Common myeloid progenitor, CD34-positive (primary cell): ENCODE results near the gene CCNC.

Source experiments
- CTCF ChIA-PET: fragments of 350-600 bp; sonication (Branson Sonifier 250); formaldehyde crosslinking; loops from one replicate; lab custom pipeline; 2021; ENCODE audit warnings: antibody characterized with exemption; lab: Charles Lee
- POLR2A ChIA-PET: fragments of 350-600 bp; sonication (Branson Sonifier 250); formaldehyde crosslinking; loops from one replicate; lab custom pipeline; 2021; ENCODE audit warnings: antibody characterized with exemption; lab: Charles Lee
- DNase-seq, 3 donors: peaks; one replicate each; pipeline versions ENCODE4 v3.0.0 to v3.0.0-alpha.2; 2013
- H3K27ac ChIP-seq, 2 experiments: 1 replicate in 1 of 2; 2 replicates in 1 of 2; pipeline ENCODE4 v1.7.0; 2013; ENCODE audit warnings: inconsistent platforms in 2 of 2, low read length in 2 of 2, mild to moderate bottlenecking in 2 of 2, low read depth in 1 of 2, moderate library complexity in 1 of 2; ENCODE audit not compliant: severe bottlenecking in 2 of 2, insufficient read depth in 1 of 2, poor library complexity in 1 of 2
- H3K27me3 ChIP-seq, 5 experiments: replicated peaks in 2 of 5; 1 replicate in 3 of 5; 2 replicates in 2 of 5; pipeline versions ENCODE4 v1.6.1 to v1.7.0; 2013; ENCODE audit warnings: low read length in 4 of 5, mild to moderate bottlenecking in 2 of 5, moderate library complexity in 2 of 5, inconsistent platforms in 1 of 5; ENCODE audit not compliant: insufficient read depth in 5 of 5, control insufficient read depth in 4 of 5
- H3K36me3 ChIP-seq, 4 experiments: 1 replicate in 2 of 4; 2 replicates in 2 of 4; pipeline versions ENCODE4 v1.6.1 to v1.7.0; 2013; ENCODE audit warnings: low read length in 3 of 4, control low read depth in 1 of 4, mild to moderate bottlenecking in 1 of 4; ENCODE audit not compliant: control insufficient read depth in 4 of 4, insufficient read depth in 4 of 4
- H3K4me1 ChIP-seq, 4 experiments: 1 replicate in 3 of 4; 2 replicates in 1 of 4; pipeline versions ENCODE4 v1.6.1 to v1.7.1; 2013; ENCODE audit warnings: low read length in 3 of 4, mild to moderate bottlenecking in 3 of 4, control low read depth in 1 of 4, inconsistent platforms in 1 of 4, moderate library complexity in 1 of 4; ENCODE audit not compliant: control insufficient read depth in 4 of 4, insufficient read depth in 4 of 4; ENCODE audit errors: control extremely low read depth in 1 of 4
- H3K4me3 ChIP-seq, 7 experiments: 1 replicate in 4 of 7; 2 replicates in 3 of 7; pipeline versions ENCODE4 v1.5.1 to v1.7.0; 2013; ENCODE audit warnings: mild to moderate bottlenecking in 7 of 7, low read length in 6 of 7, moderate library complexity in 6 of 7, inconsistent platforms in 2 of 7, low read depth in 2 of 7, control low read depth in 1 of 7; ENCODE audit not compliant: insufficient read depth in 4 of 7, control insufficient read depth in 1 of 7; ENCODE audit errors: extremely low read depth in 1 of 7
- H3K9me3 ChIP-seq, 5 experiments: 1 replicate in 4 of 5; 2 replicates in 1 of 5; pipeline versions ENCODE4 v1.6.1 to v1.7.1; 2013; ENCODE audit warnings: low read length in 4 of 5, mild to moderate bottlenecking in 2 of 5, inconsistent platforms in 1 of 5, low read depth in 1 of 5, moderate library complexity in 1 of 5; ENCODE audit not compliant: control insufficient read depth in 4 of 5, insufficient read depth in 2 of 5; ENCODE audit errors: control extremely low read depth in 1 of 5
- WGBS: methylation state at CpG from one replicate; pipeline ENCODE4 v1.1.5; 2013; ENCODE audit not compliant: insufficient coverage; 5-methylcytosine and 5-hydroxymethylcytosine counted together

CCNC gene

GRCh38 chr6:99612551-99613408, 44.3 kb upstream of the CCNC start:
- H3K36me3 ChIP-seq = no peaks in the 10 kb centered on the region
- DNase-seq = peak in 1 of 3 donors; percentile 24
- no peak overlapping the region for H3K27ac ChIP-seq
- H3K9me3 ChIP-seq = peaks cover 0 to 4% (median 1%) of the 10 kb centered on the region in 5 experiments
- WGBS = 9% methylated on average over 48 of the region's 56 CpGs
- POLR2A ChIA-PET = no interaction called here
- peaks cover 10 to 35% (median 26%) of the 10 kb centered on the region in 4 experiments for H3K4me1 ChIP-seq
- H3K4me3 ChIP-seq = peak overlapping the region in 5 of 7 experiments; percentile 33 to 66 (median 56)
- H3K27me3 ChIP-seq = peaks cover 50 to 100% (median 64%) of the 10 kb centered on the region in 5 experiments
- CTCF ChIA-PET = interaction anchor here (1.0 to 4.0 kb wide), 7 partner anchors 11 to 91 kb away, joined by 3 to 23 read pairs (median 4); no protein-coding TSS in a partner anchor

GRCh38 chr6:99611148-99611547, 42.7 kb upstream of the CCNC start:
- Histone ChIP-seq H3K4me3 (no peak overlapping the region), H3K27me3 (peaks cover 53 to 100% (median 62%) of the 10 kb centered on the region in 5 experiments), H3K4me1 (peaks cover 10 to 35% (median 26%) of the 10 kb centered on the region in 4 experiments), H3K27ac (no peak overlapping the region), H3K9me3 (peaks cover 0 to 2% (median 0%) of the 10 kb centered on the region in 5 experiments), H3K36me3 (no peaks in the 10 kb centered on the region)
- WGBS = no CpG with 5 or more reads among the region's 3 CpGs
- DNase-seq = peak; percentile 80 to 94 (median 93)
- POLR2A ChIA-PET = no interaction called here
- CTCF ChIA-PET = interaction anchor here (0.7 to 4.0 kb wide), 8 partner anchors 9 to 844 kb away, joined by 3 to 23 read pairs (median 5); no protein-coding TSS in a partner anchor

- H3K27ac ChIP-seq = no peak overlapping the region
- peak in 1 of 3 donors; percentile 8 for DNase-seq
- POLR2A ChIA-PET = no interaction called here
- H3K9me3 ChIP-seq = peaks cover 0 to 2% (median 0%) of the 10 kb centered on the region in 5 experiments
- WGBS = 43% methylated on average over 1 of the region's 2 CpGs
- no peak overlapping the region for H3K4me3 ChIP-seq
- H3K27me3 ChIP-seq = peaks cover 42 to 100% (median 63%) of the 10 kb centered on the region in 5 experiments
- CTCF ChIA-PET = interaction anchor here (1.1 to 4.0 kb wide), 4 partner anchors 8 to 21 kb away, joined by 4 to 15 read pairs (median 8); no protein-coding TSS in a partner anchor
- H3K4me1 ChIP-seq = peaks cover 10 to 35% (median 26%) of the 10 kb centered on the region in 4 experiments
- H3K36me3 ChIP-seq = no peaks in the 10 kb centered on the region
Observed at GRCh38 chr6:99609905-99610489, 41.5 kb upstream of the CCNC start.

DNA sequence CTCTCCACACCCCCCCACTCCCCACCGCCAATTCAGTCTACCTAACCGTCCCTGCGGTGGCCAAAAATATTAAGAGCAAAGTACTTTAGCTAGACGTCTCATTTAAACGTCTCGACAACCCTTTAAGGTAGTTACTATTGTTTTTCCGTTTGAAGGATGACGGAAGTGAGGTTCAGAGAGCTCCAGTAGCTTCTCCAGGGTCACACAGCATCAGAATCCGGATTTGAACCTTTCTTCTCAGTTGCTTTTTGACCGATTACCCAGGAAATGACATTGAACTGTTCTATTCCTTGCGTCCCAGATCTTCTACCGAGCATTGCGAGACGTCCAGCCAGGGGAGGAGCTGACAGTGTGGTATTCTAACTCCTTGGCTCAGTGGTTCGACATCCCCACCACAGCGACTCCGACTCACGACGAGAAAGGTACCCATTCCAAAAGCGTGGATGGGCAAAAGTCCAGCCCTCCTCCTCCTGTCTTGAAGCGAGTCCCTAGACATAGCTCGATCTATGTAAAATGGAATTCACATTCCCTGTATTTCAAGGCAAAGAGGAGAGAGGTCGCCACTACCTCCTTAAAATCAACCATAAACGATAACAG, 40.5 kb upstream of the CCNC start:
- Histone ChIP-seq H3K4me1 (peaks cover 10 to 30% (median 20%) of the 10 kb centered on the region in 4 experiments), H3K9me3 (peaks cover 0 to 2% (median 0%) of the 10 kb centered on the region in 5 experiments), H3K36me3 (no peaks in the 10 kb centered on the region), H3K27me3 (peaks cover 40 to 100% (median 65%) of the 10 kb centered on the region in 5 experiments), H3K4me3 (no peak overlapping the region), H3K27ac (no peak overlapping the region)
- WGBS = 6% methylated on average over 19 of the region's 24 CpGs
- no peak for DNase-seq
- ChIA-PET POLR2A (no interaction called here), CTCF (interaction anchor here (0.8 to 4.0 kb wide), 3 partner anchors 20 to 848 kb away, joined by 3 to 15 read pairs (median 4); no protein-coding TSS in a partner anchor)

DNA sequence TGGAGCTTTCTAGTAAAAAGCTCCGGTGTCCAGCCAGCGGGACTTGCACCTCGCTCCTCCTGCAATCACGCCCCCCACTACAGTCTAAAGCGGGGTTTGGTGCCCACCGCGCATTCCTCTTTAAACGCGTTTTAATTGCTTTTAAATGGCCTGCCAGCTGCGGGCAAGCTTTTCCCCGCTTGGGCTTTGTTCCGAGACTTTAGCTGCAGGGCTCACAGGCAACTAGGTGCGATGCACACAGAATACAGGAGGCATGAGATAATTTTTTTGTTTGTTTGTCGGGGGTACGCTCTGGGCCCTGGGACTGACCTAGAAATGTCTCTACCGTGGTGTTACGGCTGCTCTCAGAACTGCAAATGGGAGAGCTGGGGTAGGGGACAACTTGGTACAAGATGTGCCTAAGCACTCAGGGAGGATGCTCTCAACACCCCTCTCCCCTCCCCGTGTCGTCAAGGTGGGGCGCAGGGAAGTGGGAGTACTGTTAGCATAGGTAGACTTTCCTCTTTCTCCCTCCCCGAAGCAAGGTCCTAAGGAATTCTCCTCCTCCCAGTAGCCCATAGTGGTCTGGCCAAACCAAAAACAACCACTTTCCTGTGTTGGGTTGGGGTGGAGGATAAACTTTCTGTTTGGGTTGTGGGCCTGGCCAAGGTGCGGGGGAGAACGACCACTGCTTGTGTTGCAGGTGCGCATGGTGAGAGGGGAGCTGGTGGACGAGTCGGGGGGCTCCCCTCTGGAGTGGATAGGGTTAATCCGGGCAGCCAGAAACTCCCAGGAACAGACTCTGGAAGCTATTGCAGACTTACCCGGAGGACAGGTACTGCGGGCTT, 39.8 kb upstream of the CCNC start:
- peaks cover 0 to 2% (median 0%) of the 10 kb centered on the region in 5 experiments for H3K9me3 ChIP-seq
- POLR2A ChIA-PET = no interaction called here
- no peak overlapping the region for H3K4me3 ChIP-seq
- CTCF ChIA-PET = interaction anchor here (0.7 to 4.0 kb wide), 5 partner anchors 9 to 848 kb away, joined by 3 to 15 read pairs (median 4); no protein-coding TSS in a partner anchor
- no peaks in the 10 kb centered on the region for H3K36me3 ChIP-seq
- peaks cover 10 to 31% (median 20%) of the 10 kb centered on the region in 4 experiments for H3K4me1 ChIP-seq
- peak in 1 of 3 donors; percentile 11 for DNase-seq
- peaks cover 40 to 100% (median 71%) of the 10 kb centered on the region in 5 experiments for H3K27me3 ChIP-seq
- H3K27ac ChIP-seq = no peak overlapping the region
- 8% methylated on average over 13 of the region's 29 CpGs for WGBS

DNA sequence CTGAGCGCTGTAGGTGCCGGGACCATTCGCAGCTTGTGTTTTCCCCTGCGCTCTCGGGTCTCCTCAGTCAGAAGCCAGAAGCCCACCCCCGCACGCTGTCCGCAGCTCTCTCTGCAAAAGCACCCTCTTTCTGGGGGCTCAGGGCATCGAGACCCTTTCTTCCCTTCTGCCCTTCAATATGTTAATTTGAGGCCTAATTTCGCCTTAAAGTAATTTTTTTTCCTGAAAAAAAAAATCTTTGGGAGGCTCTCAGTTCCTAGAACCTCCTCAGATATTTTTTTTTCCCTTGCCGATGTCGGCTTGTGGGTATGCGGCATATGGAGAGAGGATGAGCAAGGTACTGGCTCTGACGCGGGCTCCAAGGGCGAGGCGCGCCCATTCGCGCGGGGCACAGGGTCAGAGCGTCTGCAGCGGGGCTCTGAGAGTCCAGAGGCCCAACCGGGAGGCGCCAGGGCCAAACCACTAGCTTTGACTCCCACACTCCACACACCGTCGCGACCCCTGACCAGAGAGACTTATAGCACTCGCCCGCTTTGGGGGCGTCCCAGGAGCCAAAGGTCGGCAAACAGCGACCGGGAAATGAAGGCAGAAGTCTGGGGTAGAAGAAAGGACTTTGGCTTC, 39.1 kb upstream of the CCNC start:
- H3K4me1 ChIP-seq = peaks cover 9 to 32% (median 19%) of the 10 kb centered on the region in 4 experiments
- H3K9me3 ChIP-seq = peaks cover 0 to 2% (median 0%) of the 10 kb centered on the region in 5 experiments
- no peaks in the 10 kb centered on the region for H3K36me3 ChIP-seq
- no peak overlapping the region for H3K27ac ChIP-seq
- ChIA-PET CTCF (interaction anchor here (0.7 to 4.0 kb wide), 4 partner anchors 9 to 34 kb away, joined by 3 to 15 read pairs (median 4); no protein-coding TSS in a partner anchor), POLR2A (no interaction called here)
- H3K4me3 ChIP-seq = no peak overlapping the region
- 9% methylated on average over 22 of the region's 34 CpGs for WGBS
- DNase-seq = no peak
- peaks cover 36 to 100% (median 70%) of the 10 kb centered on the region in 5 experiments for H3K27me3 ChIP-seq
